Stimulated activated CD8-positive, alpha-beta memory T cell treated with anti-CD3 and anti-CD28 coated beads, Interleukin-12 subunit alpha, Interleukin-12 subunit beta, amount 100 ng/mL, for 24 hours (primary cell): ENCODE measurements around the gene NKD1.
A peak's percentile ranks its signal among the peaks of the same experiment; 100 is the strongest.
"Not testable (repeated sequence)": the region's sequence is repeated elsewhere in the genome, so short reads cannot be mapped to it uniquely, and the experiment has no call there.

Experiments used
- DNase-seq: peaks from one replicate; pipeline ENCODE4 v3.0.0-alpha.2; 2020; ENCODE audit errors: extremely low read depth

NKD1 gene, protein sequence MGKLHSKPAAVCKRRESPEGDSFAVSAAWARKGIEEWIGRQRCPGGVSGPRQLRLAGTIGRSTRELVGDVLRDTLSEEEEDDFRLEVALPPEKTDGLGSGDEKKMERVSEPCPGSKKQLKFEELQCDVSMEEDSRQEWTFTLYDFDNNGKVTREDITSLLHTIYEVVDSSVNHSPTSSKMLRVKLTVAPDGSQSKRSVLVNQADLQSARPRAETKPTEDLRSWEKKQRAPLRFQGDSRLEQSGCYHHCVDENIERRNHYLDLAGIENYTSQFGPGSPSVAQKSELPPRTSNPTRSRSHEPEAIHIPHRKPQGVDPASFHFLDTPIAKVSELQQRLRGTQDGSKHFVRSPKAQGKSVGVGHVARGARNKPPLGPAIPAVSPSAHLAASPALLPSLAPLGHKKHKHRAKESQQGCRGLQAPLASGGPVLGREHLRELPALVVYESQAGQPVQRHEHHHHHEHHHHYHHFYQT

DNA sequence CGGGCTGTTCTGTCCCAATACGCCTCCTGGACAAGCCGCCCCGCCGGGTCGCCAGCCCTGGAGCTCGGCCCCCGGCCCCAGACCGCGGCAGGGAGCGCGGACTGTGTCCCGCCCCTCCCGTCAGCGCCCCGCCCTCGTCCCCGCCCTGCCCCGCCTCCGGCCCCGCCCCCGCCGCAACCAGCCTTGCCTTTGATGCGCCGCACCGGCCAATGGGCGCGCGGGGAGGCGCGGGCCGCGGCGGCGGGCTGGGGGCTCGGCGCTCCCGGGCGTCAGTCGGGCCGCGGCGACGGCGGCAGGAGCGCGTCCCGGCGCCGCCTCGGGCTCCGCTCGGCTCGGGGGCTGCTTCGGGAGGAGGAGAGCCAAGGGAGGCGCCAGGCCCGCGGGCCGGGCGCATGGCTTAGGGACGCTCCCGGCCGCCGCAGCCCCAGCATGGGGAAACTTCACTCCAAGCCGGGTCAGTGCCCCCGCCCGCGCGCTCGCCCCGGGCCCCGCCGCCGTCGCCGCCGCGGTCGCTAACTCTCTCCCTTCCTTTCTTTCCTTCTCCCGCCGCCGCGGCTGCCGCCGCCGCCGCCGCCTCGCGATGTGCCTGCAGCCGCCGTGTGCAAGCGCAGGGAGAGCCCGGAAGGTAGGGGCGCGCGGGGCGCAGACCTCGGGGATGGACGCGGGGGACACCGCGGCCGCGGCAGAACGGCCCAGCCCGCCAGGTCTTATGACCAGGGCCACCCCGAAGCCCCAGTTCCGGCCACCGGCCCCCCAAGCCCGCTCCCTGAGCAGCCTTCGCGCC lies at the start of gene NKD1:
NKD1 (plus strand) TSS at position 272 of the 784 bp plus-strand sequence; CDS start at position 430, 158 bp downstream.
- peak; percentile 48 for DNase-seq

DNA sequence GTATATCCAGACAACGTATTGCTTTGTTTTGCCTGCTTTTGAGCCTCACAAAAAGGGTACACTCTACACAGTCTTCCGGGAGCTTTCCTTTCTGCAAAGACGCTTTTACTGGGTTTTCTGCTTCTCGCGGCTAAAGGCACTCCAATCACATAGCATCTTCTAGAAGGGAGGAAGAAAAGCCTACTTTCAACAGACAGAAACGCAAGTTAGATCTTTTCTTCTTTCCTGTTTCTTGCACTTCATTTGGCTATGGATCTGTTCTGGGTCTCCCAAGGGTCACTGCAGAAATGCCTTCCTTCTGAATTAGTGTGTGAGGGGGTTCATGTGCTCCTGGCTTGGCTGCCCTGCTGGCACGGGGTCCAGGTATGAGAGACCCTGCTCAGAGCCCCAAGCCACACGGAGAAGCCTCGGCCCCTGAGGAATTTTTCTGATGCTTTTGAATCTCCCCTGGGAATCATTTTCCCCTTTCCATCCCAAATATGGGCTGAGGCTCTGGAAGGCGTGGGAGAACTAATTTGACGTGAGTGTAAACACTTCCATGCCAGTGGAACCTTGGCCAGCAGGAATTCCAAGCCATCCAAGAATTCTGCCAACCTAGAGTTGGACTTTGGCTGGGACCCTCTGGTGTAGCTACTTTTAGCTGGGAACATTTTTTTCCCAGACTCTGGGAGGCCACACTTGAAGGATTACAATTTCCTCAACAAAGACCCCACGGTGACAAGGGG lies 49.6 kb upstream of the NKD1 start:
- no peak for DNase-seq

DNA sequence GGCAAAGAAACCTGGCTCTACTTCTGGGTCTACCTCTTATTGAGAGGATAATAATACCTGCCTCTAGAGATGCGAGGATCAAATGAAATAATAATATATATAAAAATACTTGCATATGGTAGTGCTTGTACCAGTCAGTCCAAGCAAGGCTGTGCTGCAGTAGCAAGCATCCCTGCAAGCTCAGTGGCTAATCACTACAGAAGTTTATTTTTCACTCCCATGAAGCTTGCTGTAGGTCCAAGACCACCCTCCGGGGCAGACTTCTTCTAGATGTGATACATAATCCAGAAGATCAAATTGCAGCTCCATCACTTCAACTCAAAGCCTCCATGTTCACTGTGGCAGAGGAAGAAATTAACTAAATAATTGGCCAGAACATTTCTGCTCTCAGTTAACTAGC lies 48.9 kb upstream of the NKD1 start:
- DNase-seq: no peak

DNA sequence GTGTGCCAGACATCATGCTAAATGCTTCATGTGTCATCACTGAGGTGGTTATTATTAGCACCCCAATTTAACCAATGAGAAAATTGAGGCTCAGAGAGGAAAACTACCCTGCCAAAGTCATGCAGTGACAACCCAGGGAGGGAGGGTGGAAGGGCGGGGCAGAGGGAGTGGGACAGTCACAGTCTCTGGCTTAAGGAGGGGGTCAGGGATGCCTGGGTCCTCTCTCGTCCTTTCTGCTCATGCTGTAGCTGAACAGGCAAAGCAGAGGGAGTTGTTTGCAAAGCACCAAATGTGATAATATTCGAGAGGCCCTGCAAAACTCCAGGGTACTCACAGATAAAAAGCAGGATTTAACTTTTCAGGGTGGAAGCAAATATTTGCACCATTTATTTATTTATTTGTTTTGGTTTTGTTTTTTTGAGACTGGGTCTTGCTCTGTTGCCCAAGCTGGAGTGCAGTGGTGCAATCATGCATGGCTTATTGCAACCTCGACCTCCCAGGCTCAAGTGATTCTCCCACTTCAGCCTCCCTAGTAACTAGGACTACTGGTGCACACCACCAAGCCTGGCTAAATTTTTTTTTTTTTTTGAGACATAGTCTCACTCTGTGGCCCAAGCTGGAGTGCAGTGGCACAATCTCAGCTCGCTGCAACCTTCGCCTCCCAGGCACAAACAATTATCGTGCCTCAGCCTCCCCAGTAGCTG lies 47.9 kb upstream of the NKD1 start:
- DNase-seq: no peak

DNA sequence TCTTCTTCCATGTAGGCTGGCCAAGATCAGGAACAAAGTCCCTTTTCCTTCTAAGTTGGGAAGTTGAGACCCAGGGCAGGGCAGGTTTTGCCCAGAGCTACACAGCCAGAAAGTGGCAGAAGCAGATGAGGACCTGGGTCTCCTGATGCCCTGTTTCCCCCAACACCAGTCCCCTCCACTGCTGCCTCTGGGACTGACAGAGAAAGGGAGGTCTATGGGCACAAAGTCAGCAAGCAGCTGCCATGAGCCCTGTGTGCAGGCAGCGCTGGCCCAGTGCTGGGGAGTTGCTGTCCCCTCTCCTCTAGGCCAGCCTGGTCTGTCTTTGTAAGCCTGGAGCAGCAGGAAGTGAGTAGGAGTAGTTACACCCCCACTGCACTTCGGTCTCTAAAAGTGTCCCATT lies 46.9 kb upstream of the NKD1 start:
- no peak for DNase-seq

DNA sequence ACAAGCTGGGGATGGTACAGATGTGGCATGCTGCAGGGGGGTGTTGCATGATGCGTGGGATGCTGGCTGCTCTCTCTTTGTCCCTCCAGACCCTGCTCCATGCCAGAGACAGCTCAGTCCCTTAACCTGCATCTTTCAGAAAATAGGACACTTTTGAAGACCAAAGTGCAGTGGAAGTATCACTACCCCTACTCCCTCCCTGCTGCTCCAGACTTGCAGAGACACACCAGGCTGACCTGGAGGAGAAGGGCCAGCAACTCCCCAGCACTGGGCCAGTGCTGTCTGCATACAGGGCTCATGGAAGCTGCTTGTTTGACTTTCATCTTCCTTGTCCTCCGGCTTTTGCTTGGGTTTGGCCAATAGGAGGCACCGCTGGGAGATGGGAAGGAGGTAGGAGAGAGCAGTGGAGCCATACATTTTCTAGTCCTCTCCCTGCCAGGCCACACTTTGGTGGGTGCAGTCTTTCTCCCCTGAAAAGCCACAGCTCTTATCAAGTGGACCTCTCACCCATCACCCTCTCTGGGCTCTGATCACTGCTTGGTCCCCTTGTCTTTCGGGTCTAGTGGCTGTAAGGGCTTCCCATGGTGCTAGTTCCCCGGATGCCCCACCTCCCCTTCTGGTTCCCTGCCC lies 46.1 kb upstream of the NKD1 start:
- DNase-seq: no peak

DNA sequence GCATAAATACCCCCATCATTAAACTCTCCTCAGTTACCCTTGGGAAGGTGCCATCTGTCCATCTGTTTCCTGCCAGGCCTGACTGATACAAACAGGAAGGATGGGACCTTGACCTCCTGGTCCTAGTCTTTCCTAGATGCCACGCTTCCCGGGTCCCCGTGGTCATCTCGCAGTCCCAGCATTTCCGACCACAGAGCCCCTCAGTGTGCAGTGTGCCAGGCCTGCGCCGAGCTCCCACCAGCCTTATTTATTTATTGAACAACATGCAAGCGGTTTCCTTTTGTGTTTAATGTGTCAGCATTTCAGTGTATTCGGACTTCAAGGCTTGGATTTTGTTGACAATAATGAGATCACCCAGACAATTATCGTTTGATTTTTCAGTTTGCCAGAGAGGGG lies 45.6 kb upstream of the NKD1 start:
- no peak for DNase-seq

DNA sequence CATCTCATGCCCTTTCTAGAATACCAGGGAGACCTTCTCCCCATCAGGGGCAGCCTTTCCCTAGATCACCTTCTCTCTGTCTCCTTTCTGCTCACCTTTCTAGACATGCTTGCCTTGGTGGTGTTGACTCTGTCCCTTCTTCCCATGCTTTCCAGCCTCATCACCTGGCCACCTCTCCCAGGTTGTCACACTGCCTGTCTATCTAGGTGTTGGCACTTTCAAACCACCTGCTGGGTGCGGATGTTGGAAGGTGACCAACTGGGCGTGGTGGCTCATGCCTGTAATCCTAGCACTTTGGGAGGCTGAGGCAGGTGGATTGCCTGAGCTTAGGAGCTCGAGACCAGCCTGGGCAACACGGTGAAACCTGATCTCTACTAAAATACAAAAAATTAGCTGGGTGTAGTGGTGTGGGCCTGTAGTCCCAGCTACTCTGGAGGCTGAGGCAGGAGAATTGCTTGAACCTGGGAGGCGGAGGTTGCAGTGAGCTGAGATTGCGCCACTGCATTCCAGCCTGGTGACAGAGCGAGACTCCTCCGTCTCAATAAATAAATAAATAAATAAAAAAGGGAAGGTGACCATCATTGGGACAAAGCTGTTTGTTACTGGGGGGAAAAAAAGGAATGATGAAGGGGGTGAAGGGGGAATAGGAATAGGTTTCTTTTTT lies 44.2 kb upstream of the NKD1 start:
- not testable (repeated sequence) for DNase-seq

DNA sequence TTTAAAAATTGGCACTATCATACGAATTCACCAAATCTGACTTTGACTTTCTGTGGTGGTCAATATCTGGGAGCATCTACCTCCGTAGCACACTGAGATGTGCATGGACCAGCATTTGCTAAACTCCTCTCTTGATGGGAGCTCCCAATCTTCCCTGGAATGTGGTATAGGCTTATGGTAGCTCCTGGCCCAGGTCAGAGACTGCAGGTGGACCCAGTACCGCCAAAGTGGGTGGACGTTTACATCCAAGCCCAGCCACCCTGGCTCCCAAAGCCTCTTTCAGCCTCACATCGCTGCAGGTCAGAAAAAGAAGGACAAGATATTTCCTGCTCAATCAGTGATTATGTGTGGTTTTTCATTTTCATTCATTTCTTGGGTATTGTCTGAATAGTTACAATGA lies 43.1 kb upstream of the NKD1 start:
- DNase-seq: no peak

DNA sequence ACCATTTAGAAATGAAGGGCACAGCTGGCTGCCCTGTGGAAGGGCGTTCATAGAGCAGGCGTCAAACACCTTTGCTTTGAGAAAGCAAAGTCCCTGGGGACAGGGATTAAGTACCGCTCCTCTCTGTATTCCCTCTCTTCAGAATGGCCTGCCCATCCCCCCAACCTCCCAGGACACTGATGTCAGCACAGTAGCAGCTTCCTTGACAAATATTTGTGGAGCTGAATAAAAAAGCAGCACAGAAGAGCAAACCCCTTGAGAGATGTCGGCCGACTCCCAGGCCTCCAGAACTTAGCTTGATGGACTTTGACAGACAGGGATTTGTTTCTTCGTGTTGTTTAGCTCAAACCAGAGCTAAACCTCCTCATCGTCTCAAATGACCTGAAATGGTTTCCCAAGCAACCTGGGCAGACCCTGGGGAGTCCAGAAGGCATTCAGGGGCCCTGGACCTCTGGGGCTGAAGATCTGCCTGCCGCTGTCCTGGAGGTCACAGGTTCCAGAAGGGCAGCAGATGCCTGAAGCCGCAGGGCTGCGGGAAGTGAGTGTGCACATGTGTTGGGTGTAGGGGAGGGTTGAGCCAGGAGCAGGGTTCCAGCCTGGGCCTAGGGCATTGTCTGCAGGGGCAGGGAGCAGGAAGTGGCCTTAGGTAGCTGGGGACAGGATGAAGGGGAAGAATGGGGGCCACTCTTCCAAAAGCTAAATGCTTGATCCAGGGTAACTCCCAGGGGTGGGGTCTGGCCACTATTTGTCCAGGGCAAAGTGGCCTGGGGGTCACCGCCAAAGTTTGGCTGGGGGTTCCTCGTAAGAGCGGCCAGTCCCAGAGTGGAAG lies 42.3 kb upstream of the NKD1 start:
- DNase-seq: no peak

DNA sequence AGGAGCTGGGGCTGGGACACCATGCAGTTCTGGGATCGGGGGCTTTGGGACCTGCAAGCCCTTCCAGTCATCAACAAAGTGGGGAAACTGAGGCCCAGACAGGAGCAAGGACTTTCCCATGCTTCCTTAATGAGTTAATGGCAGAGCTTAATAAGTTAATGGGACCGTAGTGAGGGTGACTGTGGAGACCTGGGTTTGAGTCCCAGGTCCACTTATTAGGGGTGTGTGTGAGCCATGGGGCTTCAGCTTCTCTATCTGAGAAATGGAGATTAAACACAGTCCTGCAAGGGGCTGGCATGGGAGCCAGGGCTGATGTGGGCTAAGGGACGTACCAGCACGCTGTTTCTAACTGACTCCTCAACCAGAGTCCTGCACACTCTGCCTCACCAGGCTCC lies 41.7 kb upstream of the NKD1 start:
- DNase-seq: no peak

DNA sequence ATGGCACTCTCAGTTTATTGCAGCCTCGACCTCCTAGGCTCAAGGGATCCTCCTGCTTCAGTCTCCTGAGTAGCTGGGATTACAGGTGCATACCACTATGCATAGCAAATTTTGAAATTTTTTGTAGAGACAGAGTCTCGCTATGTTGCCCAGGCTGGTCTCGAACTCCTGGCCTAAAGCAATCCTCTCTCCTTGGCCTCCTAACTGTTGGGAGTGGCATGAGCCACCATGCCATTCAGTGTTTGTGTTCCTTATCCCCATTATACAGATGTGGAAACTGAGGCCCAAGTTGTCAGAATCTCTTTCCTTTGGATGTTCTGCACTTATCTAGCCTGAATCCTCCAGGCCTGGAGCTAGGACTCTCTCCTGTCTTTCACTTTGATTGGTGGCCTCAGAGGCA lies 40.8 kb upstream of the NKD1 start:
- DNase-seq: no peak

DNA sequence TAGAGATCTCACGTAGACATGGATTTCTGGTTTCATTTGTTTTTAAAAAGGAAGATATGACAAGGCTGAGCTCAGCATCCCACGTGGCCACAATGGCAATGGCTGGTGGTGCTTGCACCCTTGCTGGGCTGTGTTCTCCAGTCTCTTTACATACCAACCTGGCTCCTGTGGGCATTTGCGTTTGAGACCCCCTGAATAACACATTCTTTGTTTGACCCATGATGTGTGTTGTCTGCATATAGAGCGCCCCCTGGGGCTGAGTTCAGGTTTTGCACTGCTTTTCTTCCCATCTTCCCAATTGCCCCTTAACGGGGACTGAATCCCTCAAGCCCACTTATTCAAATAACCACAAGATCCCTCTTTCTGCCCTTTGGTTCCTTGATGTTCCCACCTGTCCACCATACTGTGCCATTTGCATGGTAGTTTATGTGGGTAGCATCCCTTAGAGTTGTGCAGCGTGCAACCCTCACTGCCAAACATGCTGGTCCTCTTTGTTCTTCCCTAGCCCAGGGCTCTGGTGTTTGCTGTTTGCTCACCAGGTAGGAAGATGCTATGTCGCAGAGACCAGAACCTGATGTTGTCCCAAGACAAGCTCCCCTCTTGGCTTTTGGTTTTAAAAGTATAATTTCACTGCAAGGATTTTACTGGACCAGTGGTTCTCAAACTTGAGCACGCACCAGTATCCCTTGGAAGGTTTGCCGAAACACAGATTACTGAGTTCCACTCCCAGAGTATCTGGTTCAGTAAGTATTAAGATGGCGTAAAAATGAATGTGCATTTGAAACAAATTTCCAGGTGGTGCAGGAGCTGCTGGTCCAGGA lies 38.5 kb upstream of the NKD1 start:
- no peak for DNase-seq

DNA sequence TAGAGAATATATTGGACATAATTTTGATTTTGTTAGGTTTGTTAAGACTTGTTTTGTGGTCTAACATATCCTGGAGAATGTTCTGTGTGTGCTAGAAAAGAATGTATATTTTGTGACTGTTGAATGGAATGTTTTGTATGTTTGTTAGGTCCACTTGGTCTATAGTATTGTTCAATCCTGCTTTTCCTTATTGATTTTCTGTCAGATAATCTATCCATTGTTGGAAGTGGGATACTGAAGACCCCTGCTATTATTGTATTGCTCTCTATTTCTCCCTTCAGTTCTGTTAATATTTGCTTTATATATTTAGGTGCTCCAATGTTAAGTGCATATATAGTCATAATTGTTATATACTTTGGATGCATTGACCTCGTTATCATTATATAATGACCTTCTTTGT lies 33.0 kb upstream of the NKD1 start:
- no peak for DNase-seq

DNA sequence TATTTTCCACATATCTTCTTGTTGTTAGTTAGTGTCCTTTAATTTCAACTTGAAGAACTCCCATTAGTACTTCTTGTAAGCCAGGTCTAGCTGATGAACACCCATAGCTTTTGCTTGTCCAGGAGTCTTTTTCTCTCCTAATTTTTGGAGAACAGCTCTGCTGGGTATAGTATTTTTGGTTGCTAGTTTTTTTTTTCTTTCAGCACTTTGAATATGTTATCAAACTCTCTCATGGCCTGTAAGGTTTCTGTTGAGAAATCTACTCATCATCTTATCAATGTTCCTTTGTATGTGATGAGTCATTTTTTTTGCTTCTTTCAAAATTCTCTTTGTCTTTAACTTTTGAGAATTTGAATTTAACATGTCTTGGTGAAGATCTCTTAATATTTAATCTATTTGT lies 31.8 kb upstream of the NKD1 start:
- DNase-seq: no peak

DNA sequence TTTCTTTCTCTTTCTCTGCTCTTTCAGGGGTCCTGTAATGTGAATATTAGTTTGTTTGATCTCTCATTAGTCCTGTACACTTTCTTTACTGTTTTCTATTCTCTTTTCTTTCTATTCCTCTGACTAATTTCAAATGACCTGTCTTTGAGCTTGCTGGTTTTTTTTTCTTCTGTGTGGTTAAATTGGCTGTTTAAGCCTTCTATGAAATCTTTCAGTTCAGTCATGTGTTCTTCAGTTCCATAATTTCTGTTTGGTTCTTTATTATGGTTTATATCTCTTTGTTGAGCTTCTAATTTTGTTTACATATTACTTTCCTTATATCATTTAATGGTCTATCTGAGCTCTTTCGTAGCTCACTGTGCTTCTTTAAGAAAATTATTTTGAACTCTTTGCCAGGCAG lies 31.3 kb upstream of the NKD1 start:
- no peak for DNase-seq

DNA sequence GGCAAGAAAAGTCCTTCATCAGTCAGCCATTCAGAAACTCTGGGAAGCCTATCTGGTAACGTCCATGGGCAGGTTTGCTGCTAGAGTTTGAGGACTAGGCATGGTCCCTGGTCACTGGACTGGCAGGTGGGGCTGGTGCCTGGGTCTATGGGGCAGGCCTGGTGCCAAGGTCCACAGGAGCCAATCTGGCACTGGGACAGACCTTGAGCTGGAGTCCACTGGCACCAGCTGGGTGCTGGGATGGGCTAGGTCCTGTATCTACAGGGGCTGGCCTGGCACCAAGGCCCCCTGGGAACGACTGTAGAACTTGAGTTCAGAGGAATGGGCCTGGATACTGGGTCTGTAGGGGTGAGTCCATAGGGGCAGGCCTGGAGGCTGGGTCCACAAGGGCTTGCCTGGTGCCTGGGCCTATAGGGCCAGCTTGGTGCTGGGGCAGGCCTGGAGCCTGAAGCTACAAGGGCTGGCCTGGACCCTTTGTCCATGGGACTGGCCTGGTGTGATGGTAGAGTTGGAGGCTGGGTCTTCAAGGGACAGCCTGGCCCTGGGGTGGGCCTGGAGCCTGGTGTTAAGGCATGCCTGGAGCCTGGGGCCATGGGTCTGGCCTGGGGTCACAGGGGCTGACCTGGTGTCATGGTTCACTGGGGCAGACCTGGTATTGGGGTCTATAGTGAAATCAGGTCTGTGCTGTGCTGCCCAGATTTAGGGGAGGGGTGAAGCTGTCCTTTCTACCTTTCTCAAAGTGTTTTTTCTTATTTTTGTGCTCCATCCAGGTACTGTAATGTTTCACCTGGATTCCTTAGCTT lies 30.5 kb upstream of the NKD1 start:
- no peak for DNase-seq

DNA sequence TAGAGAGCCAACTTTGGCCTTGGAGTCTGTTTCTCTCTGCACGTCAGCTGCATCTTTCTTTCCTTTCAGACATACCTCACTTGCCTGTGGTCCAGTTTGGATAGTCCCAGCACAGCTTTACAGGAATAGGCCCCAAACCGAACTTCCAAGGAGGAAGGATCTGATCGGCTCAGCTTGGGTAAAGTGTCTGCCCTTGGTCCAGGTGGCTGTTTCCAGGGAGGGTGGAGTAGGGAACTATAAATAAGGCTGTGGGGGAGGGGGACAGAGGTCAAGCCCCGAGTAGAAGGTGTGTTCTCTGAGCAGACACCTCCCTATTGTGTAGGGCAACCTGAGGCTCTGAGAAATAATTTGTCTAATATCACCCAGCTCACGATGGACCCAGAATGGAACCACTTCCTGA lies 29.2 kb upstream of the NKD1 start:
- no peak for DNase-seq
